DMS53 treated with DMSO at 0.1 percent for 48 hours (cell line): ENCODE data around the gene ECD.

Experiments
- DNase-seq: peaks from one replicate; lab custom pipeline; 2025; ENCODE audit not compliant: unreplicated experiment; lab: John Stamatoyannopoulos, UW

ECD gene

DNA sequence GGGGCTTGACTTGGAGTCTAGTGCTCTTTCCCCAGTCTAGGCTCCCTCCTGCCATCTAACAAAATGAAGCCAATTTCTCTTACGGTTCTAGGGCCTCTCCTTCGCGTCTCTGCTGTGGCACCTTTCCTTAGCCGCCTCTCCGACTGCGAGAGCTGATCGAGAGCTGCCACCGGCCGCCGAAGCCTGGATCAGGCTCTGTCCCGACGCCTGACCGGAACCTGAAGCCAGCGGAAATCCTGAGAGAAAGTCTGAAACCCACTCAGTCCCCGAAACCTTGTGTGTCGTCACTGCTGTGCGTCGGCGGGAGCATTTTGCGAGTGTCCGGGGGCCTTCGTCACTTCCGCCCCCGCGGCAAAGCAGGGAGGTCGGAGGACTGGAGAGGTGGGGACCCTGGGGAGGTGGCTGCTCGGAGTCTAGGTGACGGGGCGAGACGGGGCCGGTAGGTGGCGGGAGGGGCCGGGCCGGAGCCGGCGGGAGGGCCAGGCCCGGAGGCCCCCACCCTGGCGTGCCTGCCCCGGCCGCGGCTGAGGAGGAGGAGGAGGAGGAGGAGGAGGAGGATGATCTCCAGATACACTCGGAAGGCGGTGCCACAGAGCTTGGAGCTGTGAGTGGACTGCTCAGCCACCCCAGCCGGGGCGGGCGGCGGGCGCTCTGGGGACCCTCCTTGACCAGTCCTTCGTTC lies at the start of gene ECD, which contains the start of gene FAM149B1:
TSS of gene ECD (minus strand) at position 226 of the 682 bp plus-strand sequence. CDS start 4,071 bp downstream, outside the sequence.
TSS of gene FAM149B1 (plus strand) at position 337 of the 682 bp plus-strand sequence. CDS start at position 558, 221 bp downstream.
- peak; percentile 67 for DNase-seq

DNA sequence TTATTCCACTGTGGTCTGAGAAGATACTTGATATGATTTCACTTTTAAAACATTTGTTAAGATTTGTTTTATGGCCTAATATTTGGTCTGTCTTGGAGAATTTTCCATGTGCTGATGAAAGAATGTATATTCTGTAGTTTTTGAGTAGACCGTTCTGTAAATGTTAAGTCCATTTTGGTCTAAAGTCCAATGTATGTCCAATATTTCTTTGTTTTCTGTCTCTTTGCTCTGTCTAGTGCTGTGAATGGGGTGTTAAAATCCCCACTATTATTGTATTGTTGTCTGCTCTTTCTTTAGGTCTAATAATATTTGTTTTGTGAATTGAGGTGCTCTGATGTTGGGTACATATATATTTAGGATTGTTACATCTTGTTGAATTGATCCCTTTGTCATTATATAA lies 47.9 kb upstream of the ECD start:
- no peak for DNase-seq

DNA sequence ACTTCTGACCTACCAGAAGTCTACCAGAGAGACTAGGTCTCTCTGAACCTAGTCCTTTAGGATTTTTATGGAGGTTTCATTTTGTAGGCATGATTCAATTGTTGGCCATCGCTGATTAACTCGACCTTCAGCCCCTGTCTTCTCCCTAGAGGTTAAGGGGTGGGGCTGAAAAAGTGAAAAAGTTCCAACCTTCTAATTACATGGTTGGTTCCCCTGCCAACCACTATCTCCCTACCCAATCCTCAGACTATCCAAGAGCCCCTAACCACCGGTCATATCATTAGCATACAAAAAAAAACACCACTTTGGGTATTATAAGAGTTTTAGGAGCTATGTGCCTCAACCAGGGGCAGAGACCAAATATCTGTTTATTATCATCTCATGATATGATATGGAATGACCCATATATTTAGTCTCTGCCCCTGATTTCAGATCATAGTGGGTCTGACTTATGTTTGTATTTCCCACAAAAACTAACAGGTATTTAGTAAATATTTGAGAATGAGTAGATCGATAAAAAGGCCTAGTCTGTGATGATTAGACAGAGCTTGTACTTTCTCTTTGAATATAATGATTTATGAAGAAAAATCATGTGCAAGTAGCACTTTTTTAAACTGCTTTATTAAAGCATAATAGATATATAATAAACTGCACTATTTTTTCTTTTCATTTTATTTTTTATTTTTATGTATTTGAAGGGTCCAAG lies 43.5 kb upstream of the ECD start:
- no peak for DNase-seq

DNA sequence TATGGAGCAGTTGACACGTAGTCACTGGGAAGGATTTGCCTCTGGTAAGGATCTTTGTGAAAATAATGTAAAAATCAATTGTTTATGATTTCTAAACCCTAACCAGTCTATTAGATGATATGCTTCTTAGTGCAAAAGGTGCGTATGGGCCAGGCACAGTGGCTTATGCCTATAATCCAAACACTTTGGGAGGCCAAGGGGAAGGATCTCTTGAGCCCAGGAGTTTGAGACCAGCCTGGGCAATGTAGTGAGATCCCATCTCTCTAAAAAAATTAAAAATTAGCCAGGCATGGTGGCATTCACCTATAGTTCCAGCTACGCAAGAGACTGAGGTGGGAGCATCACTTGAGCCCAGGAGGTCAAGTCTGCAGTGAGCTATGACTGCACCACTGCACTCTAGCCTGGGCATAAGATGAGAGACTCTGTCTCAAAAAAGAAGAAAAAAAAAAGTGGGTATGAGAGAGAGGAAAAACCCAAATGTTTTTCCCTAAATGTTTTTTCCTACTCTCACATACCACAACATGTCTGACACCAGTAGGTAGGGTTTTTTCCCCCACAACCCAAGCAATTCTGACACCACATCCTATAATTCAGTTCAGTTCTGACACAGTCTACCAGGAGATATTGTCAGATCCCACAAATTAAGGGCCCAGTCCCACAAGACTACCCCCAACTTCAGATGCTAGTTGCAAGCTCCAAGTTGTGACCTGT lies 42.7 kb upstream of the ECD start:
- no peak for DNase-seq

DNA sequence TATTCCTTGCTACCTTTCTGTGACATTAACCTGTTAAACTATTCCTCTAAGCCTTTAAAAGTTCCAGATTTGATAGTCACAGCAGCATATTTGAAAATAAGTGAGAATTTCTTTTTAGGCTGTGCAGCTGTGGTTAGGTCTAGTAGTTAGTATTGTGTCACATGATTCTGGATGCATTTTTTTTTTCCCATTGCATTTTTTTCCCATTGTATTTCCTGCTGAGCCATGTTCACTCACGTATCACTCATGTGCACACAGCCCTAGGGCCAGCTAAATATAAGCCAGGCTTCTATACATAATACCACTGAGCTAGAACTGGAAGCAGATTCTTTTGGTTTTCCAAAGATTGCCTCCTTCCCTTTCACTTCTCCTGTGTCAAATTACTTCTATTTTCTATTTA lies 41.9 kb upstream of the ECD start:
- DNase-seq, result peak; percentile 13

DNA sequence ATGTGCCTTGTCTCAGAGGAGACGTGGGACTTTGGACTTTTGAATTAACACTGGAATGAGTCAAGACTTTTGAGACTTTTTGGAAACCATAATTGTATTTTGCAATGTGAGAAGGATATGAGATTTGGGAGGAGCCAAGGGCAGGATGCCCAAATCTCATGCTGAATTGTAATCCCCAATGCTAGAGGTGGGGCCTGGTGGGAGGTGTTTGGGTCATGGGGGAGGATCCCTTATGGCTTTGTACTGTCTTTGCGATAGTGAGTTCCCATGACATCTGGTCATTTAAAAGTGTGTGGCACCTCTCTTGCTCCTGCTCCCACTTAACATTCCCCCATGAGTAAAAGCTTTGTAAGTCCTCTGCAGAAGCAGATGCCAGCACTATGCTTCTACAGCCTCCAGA lies 40.1 kb upstream of the ECD start:
- DNase-seq, result no peak

DNA sequence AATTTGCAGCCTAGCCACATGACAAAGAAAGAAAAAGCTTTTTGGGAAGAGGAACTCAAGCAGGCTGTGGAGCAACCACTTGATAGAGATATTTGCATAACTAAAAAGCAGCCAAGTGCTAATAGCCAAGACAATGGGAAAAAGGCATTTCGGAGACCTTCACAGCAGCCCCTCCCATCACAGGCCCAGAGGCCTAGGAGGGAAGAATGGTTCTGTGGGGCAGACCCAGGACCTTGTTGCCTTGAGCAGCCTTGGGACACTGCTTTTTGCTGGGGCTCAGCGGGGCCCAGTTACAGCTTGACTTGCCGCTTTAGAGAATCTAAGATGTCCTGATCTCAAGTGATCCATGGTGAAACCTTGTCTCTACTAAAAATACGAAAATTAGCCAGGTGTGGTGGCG lies 38.6 kb upstream of the ECD start:
- no peak for DNase-seq

DNA sequence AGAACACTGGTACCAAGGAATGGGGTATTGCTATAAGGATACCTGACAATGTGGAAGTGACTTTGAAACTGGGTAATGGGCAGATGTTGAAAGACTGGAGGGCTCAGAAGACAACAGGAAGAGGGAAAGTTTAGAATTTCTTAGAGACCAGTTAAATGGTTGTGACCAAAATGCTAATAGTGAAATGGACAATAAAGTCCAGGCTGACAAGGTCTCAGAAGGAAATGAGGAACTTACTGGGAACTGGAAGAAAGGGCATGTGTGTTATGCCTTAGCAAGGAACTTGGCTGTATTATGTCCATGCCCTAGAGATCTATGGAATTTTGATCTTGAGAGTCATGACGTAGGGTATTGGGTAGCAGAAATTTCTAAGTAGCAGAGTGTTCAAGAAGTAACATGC lies 38.1 kb upstream of the ECD start:
- no peak for DNase-seq

DNA sequence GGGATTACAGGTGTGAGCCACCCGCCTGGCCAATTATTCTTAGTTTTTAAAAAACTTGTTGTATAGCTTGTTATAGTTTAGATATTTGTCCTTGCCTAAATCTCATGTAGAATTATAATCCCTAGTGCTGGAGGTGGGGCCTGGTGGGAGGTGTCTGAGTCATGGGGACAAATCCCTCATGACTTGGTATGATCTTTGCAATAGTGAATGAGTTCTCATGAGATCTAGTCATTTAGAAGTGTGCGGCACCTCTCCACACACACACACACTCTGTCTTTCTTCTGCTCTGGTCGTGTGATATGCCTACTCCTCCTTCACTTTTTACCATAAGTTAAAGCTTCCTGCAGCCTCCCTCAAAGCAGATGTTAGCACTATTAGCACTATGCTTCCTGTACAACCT lies 37.3 kb upstream of the ECD start:
- DNase-seq, result no peak

DNA sequence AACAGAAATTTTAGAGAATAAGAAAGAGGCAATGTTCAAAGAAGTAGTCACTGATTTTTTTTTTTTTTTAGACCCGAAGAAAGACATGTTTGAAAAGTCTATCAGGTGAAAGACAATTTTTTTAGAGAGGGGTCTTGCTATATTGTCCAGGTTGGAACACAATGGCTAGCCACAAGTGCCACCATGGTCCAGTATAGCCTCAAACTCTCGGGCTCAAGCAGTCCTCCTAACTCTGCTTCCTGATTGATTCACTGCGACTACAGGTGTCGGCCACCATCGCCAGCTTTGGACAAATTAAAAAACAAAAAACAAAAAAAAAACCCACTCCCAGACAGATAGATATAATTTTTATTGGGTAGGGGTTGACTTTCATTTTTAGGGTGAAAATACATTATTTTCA lies 22.4 kb upstream of the ECD start:
- no peak for DNase-seq

DNA sequence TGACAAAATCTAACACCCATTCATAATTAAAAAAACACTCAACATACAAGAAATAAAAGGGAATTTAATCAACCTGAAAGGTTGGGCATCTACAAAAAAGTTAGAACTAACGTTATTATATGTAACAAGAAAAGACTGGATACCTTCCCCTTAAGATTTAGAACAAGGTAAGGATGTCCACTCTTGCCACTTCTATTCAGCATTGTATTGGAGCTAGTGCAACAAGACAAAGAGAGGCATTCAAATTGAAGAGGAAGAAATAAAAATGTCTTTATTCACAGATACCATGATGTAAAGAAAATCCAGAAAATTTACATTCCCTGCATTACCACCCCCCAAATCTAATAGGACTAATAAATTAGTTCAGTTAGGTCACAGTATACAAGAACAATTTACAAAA lies 18.5 kb upstream of the ECD start:
- no peak for DNase-seq

DNA sequence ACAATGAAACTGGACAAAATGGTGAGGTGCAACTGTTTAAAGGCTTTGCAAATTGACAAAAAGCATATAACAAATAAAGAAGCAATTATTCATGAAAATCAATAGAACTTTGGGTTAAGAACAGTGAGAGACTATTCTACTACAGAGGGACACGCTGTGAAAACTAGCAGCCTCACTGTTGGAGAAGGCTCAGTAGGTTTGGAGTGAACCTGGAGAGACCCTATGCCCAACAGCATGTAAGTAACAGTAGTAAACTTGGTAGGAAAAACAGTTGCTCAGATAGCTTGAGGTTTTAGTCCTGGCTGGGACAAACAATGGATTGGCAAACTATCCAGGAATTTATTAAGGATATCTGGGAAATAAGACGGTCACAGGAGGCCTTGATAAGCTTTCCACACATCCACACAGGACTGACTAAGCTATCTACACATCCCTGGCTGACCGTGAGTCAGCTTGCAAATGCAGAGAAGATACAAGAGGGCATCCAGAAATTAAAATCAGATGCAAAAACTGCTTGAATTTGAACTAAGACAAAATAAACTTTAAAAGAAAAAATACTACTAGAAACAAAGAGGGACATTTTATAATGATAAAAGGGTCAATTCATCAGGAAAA lies 16.0 kb upstream of the ECD start:
- DNase-seq, result no peak

DNA sequence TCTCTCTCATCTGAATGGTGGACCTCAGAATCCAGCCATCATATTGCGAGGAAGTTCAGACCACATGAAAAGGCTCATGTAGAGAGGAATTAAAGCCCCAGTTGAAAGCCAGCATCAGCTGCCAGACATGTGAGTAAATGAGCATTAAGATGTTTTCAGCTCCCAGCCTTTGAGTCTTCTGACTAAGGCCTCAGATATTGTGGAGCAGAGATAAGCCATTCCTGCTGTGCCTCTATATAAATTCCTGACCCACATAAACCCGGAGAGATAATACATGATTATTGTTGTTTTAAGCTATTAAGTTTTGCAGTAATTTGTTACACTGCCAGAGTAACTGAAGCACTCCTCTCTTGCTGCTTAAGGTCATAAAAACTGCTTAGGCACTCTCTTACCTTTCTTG lies 14.8 kb upstream of the ECD start:
- no peak for DNase-seq

DNA sequence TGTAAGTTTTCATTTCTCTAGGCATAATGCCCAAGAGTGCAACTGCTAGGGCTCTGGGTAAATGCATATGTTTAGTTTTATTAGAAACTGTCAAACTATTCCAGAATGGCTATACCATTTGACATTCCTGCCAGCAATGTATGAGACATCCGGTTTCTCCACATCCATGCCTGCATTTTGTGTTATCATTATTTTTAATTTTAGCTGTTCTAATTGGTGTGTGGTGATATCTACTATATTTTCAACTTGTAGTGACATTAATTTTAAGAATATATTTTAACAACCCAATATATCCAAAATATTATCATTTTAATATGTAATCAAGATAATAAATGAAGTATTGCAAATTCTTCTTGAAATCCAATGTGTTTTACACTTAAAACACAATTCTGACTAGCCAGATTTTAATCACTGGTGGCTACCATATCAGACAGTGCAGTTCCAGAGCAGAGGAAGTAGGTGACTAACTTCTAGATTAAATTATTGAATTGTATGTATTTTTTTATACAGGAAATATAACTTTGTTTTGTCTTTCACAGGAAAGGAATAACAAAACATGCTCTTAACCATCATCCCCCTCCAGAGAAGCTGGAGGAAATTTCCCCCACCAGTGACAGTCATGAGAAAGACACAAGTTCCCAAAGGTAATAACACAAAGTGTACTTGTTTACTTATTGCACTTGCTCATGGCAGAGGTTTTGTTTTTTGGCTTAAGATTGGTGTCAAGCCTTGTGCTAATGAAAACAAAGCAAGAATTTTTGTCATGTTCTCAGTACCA lies 6.5 kb upstream of the ECD start:
- DNase-seq, result no peak

DNA sequence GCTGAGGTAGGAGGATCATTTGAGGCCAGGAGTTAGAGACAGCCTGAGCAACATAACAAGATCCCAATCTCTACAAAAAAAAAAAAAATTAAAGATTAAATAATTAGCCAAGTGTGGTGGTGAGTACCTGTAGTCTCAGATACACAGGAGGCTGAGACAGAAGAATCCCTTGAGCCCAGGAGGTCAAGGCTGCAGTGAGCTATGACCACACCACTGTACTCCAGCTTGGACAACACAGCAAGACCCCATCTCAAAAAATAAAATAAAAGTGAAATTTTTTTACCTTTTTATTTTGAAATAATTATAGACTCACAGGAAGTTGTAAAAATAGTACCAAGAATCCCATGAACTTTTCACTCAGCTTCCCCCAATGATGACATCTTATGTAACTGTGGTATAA lies 5.1 kb upstream of the ECD start:
- DNase-seq, result no peak

DNA sequence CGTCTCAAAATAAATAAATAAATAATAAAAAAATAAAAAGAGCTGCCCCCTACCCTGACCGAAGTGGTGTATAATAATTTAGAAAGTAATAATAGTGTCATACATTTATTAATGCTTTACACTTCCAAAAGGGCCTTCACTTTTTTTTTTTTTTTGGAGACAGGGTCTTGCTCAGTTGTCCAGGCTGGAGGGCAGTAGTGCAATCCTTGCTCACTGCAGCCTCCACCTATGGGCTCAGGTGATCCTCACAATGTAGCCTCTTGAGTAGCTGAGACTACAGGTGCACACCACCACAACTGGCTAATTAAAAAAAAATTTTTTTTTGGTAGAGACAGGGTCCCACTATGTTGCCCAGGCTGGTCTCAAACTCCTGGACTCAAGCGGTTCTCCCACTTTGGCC lies 1.5 kb upstream of the ECD start:
- no peak for DNase-seq

DNA sequence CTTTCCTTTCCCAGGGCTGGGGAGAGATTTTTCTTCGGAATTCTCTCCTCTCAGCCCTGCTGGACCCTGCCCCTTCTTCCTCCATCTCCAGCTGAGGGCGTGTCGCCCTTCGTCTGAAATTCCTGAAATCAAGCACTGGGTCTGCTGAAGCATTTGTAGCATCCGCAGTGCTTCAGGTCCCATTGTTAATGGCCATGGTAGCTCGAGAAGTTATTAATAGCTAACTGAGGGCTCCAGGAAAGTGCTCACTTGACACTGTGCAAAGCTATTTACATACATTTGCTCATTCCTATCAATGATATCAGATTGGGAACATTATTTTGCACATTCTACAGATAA lies 626 bp upstream of the ECD start:
- no peak for DNase-seq

DNA sequence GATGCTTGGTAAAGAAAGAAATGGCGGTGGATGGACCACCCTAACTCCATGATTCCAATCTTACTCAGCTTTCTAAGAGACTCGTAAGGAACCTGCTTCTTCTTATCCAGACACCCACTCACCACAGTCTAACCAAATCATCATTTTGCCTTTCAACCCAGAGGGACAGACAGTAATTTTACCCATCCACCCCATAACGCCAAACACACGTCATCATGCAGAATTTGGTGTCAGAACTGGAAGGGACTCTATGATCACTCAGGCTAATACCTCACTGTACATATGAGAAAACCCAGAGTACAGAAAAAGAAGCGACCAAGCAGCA lies 388 bp downstream of the ECD start:
- DNase-seq, result no peak

DNA sequence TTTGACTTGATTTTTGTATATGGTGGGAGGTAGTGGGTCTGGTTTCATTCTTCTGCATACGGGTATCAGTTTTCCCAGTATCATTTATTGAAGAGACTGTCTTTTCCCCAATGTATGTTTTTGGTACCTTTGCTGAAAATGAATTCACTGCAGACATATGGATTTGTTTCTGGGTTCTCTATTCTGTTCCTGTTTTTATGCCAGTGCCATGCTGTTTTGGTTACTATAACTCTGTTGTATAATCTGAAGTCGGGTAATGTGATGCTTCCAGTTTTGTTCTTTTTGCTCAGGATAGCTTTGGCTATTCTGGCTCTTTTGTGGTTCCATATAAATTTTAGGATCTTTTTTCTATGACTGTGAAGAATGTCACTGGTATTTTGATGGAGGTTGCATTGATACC lies 836 bp downstream of the ECD start:
- DNase-seq, result no peak

DNA sequence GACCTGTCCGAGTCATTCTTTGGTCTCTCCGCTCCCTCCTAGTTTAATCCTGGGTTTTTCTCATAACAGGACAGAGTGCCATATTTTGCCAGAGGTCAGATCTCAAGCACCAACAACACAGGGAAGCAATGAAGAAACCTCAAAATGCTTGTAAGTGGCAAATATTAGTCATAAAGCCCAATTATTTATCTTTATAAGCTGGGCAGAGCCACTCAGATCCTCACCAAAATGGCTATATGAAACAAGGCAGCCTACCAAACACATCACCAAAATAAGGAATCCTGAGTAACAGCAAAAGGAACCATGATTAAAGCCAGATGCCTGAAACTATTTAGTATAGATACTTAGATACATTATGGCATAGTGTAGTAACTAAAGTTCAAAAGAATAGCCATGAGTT lies 4.7 kb downstream of the ECD start:
- DNase-seq, result no peak

DNA sequence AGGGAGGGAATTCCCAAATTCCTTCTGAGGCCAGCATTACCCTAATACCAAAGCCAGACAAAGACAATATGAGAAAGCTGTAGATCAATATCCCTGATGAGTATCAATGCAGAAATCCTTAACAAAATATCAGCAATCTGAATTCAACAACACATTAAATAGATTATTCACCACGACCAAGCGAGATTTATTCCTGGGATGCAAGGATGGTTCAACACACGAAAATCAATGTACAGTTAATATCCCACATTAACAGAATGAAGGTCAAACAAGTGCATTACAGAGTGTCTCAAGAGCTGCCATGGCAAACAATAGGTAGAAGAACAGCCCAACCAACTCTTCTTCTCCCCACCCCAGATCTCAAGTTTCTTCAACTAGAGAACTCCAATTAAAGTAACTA lies 6.1 kb downstream of the ECD start:
- DNase-seq, result no peak
